Astrocyte (in vitro differentiated cells and primary cell): ENCODE data around the gene RBM23. TPM values are rescaled to one million over a fixed set of nuclear protein-coding genes. Genes with fewer than 3 reads are reported as not detected.

Experiments used
- DNase-seq: peaks from one replicate; pipeline ENCODE4 v3.0.0-alpha.2; 2010; ENCODE audit warnings: low read depth
- FAIRE-seq: peaks from 2 replicates; lab custom pipeline; 2011; peaks lifted over from hg19 to GRCh38; lab: Jason Lieb, UNC
- H2AFZ ChIP-seq: 2 replicates; pipeline ENCODE4 v1.6.0; 2012; ENCODE audit warnings: low read depth, low read length, inconsistent platforms
- H3K27ac ChIP-seq: 2 replicates; pipeline ENCODE4 v1.5.1; 2011; ENCODE audit warnings: low read depth, low read length, inconsistent platforms
- H3K27me3 ChIP-seq: 2 replicates; pipeline ENCODE4 v1.6.0; 2011; ENCODE audit warnings: low read length, inconsistent platforms; ENCODE audit not compliant: insufficient read depth
- H3K36me3 ChIP-seq: 2 replicates; pipeline ENCODE4 v1.5.1; 2011; ENCODE audit warnings: low read length, inconsistent platforms; ENCODE audit not compliant: insufficient read depth
- H3K4me1 ChIP-seq: 2 replicates; pipeline ENCODE4 v1.5.1; 2011; ENCODE audit warnings: low read length, inconsistent platforms; ENCODE audit not compliant: insufficient read depth
- H3K4me2 ChIP-seq: 2 replicates; pipeline ENCODE4 v1.6.0; 2012; ENCODE audit warnings: low read length, inconsistent platforms
- H3K4me3 ChIP-seq: 2 replicates; pipeline ENCODE4 v1.5.1; 2011; ENCODE audit warnings: low read depth, mild to moderate bottlenecking, low read length, inconsistent platforms; ENCODE audit not compliant: insufficient read depth
- H3K79me2 ChIP-seq: 2 replicates; pipeline ENCODE4 v1.6.0; 2012; ENCODE audit warnings: mild to moderate bottlenecking, low read length, inconsistent platforms; ENCODE audit not compliant: insufficient read depth
- H3K9ac ChIP-seq: 2 replicates; pipeline ENCODE4 v1.6.0; 2012; ENCODE audit warnings: mild to moderate bottlenecking, low read length, inconsistent platforms
- H3K9me3 ChIP-seq: 2 replicates; pipeline ENCODE4 v1.5.1; 2012; ENCODE audit warnings: low read depth, mild to moderate bottlenecking, low read length, inconsistent platforms; ENCODE audit not compliant: insufficient read depth
- H4K20me1 ChIP-seq: 2 replicates; pipeline ENCODE4 v1.6.0; 2012; ENCODE audit warnings: low read length, inconsistent platforms; ENCODE audit not compliant: insufficient read depth
- H3K27ac Mint-ChIP-seq: one replicate; pipeline ENCODE4 v1.8.0; 2021; ENCODE audit warnings: mild to moderate bottlenecking, mixed read lengths; ENCODE audit not compliant: unreplicated experiment
- H3K27me3 Mint-ChIP-seq: one replicate; pipeline ENCODE4 v1.8.0; 2021; ENCODE audit warnings: low read depth, mixed read lengths; ENCODE audit not compliant: unreplicated experiment
- H3K36me3 Mint-ChIP-seq: one replicate; pipeline ENCODE4 v1.8.0; 2021; ENCODE audit warnings: low read depth, mixed read lengths; ENCODE audit not compliant: unreplicated experiment
- H3K4me1 Mint-ChIP-seq: one replicate; pipeline ENCODE4 v1.8.0; 2021; ENCODE audit warnings: low read depth, mixed read lengths; ENCODE audit not compliant: unreplicated experiment
- H3K4me3 Mint-ChIP-seq: one replicate; pipeline ENCODE4 v1.8.0; 2021; ENCODE audit warnings: mild to moderate bottlenecking, moderate library complexity, mixed read lengths; ENCODE audit not compliant: unreplicated experiment
- H3K9me3 Mint-ChIP-seq: one replicate; pipeline ENCODE4 v1.8.0; 2021; ENCODE audit warnings: mild to moderate bottlenecking, mixed read lengths; ENCODE audit not compliant: unreplicated experiment
- CTCF ChIP-seq: IDR thresholded peaks from 2 replicates; pipeline ENCODE4 v1.5.1; 2011; ENCODE audit warnings: low read depth, mild to moderate bottlenecking, inconsistent platforms, low read length, moderate library complexity; ENCODE audit not compliant: insufficient read depth
- EZH2 ChIP-seq: IDR thresholded peaks from 2 replicates; pipeline ENCODE4 v1.6.1; 2012; ENCODE audit warnings: mild to moderate bottlenecking, low read length, inconsistent platforms; ENCODE audit not compliant: insufficient read depth
- total RNA-seq: library from RNA; stranded (reverse); gene quantifications from 2 replicates; pipeline ENCODE4 v1.2.1, GENCODE V29; 2021

RBM23 gene
- total RNA-seq, 1 donor from 2014 or later: 49.3 TPM

GRCh38 chr14:22910916-22911315, 8.0 kb downstream of the RBM23 start:
- Histone ChIP-seq H3K4me2 (no peak overlapping the region), H3K79me2 (peaks cover 49% of the 10 kb centered on the region), H3K4me1 (no peaks in the 10 kb centered on the region), H2AFZ (no peak overlapping the region), H3K4me3 (no peak overlapping the region), H4K20me1 (peaks cover 10% of the 10 kb centered on the region), H3K27me3 (no peaks in the 10 kb centered on the region), H3K9ac (no peak overlapping the region), H3K27ac (no peak overlapping the region), H3K9me3 (no peaks in the 10 kb centered on the region), H3K36me3 (peaks cover 21% of the 10 kb centered on the region)
- no peak for TF ChIP-seq EZH2
- no peak for TF ChIP-seq CTCF
- no peaks in the 10 kb centered on the region for H3K27me3 Mint-ChIP-seq
- no peak for FAIRE-seq
- peaks cover 8% of the 10 kb centered on the region for H3K36me3 Mint-ChIP-seq
- no peak overlapping the region for H3K4me3 Mint-ChIP-seq
- no peaks in the 10 kb centered on the region for H3K4me1 Mint-ChIP-seq
- DNase-seq: no peak
- H3K27ac Mint-ChIP-seq: no peak overlapping the region
- no peaks in the 10 kb centered on the region for H3K9me3 Mint-ChIP-seq

- no peak overlapping the region for H3K4me3 ChIP-seq
- H3K4me3 Mint-ChIP-seq: no peak overlapping the region
- no peaks in the 10 kb centered on the region for H3K9me3 Mint-ChIP-seq
- peaks cover 13% of the 10 kb centered on the region for H3K36me3 Mint-ChIP-seq
- H3K9ac ChIP-seq: no peak overlapping the region
- no peak overlapping the region for H3K4me2 ChIP-seq
- FAIRE-seq (no peak), DNase-seq (no peak)
- H3K4me1 Mint-ChIP-seq: no peaks in the 10 kb centered on the region
- no peaks in the 10 kb centered on the region for H3K9me3 ChIP-seq
- H2AFZ ChIP-seq: no peak overlapping the region
- H3K27ac ChIP-seq: no peak overlapping the region
- no peaks in the 10 kb centered on the region for H3K27me3 Mint-ChIP-seq
- no peaks in the 10 kb centered on the region for H3K4me1 ChIP-seq
- TF ChIP-seq CTCF: no peak
- H3K79me2 ChIP-seq: peaks cover 35% of the 10 kb centered on the region
- peaks cover 10% of the 10 kb centered on the region for H4K20me1 ChIP-seq
- H3K36me3 ChIP-seq: peaks cover 44% of the 10 kb centered on the region
- no peaks in the 10 kb centered on the region for H3K27me3 ChIP-seq
- no peak overlapping the region for H3K27ac Mint-ChIP-seq
Measured at GRCh38 chr14:22908601-22909000, 10.3 kb downstream of the RBM23 start.

- Mint-ChIP-seq H3K36me3 (peaks cover 13% of the 10 kb centered on the region), H3K27ac (no peak overlapping the region)
Measured at GRCh38 chr14:22907429-22907828, 11.5 kb downstream of the RBM23 start.

More at GRCh38 chr14:22907429-22907828, 11.5 kb downstream of the RBM23 start:
- no peaks in the 10 kb centered on the region for H3K27me3 Mint-ChIP-seq
- Histone ChIP-seq H3K27me3 (no peaks in the 10 kb centered on the region), H3K4me3 (no peak overlapping the region), H3K4me2 (no peak overlapping the region), H3K9me3 (no peaks in the 10 kb centered on the region), H4K20me1 (peaks cover 9% of the 10 kb centered on the region), H3K27ac (no peak overlapping the region), H3K9ac (no peak overlapping the region), H2AFZ (no peak overlapping the region), H3K36me3 (peaks cover 51% of the 10 kb centered on the region), H3K4me1 (no peaks in the 10 kb centered on the region), H3K79me2 (peaks cover 26% of the 10 kb centered on the region)
- no peaks in the 10 kb centered on the region for H3K9me3 Mint-ChIP-seq
- FAIRE-seq (no peak), DNase-seq (no peak)
- H3K4me3 Mint-ChIP-seq: no peak overlapping the region
- TF ChIP-seq EZH2 (no peak), CTCF (no peak)
- no peaks in the 10 kb centered on the region for H3K4me1 Mint-ChIP-seq
